ENCODE measurements around the gene SPATA13.

GRCh38 chr13:24272452-24273161 lies 112.1 kb downstream of the SPATA13 start:
- no peak for TF ChIP-seq CTCF (conservative IDR thresholded peaks at IDR 0.05)
- no peak for TF ChIP-seq EZH2 (IDR thresholded peaks at IDR 0.05; ENCODE audit: low read depth)

Data from PC-9 (cell line).